Endothelial cell of hepatic sinusoid (primary cell): Measurements from ENCODE around the gene HSPG2.
"Not testable (repeated sequence)": the region's sequence is repeated elsewhere in the genome, so short reads cannot be mapped to it uniquely, and the experiment has no call there.

ENCODE experiments used
- in situ Hi-C: cut with HindIII; loops from 2 replicates; pipeline ENCODE4 v1.10.0; 2017; ENCODE audit warnings: low sequenced_read_pairs

Gene HSPG2

GRCh38 chr1:21914880-21915640 lies 22.1 kb downstream of the HSPG2 start:
- in situ Hi-C loops = no loop called here

GRCh38 chr1:21914450-21914849 lies 22.7 kb downstream of the HSPG2 start:
- in situ Hi-C loops = no loop called here

- in situ Hi-C loops = no loop called here
Observed at GRCh38 chr1:21913763-21914162, 23.3 kb downstream of the HSPG2 start.

GRCh38 chr1:21913258-21913657 lies 23.9 kb downstream of the HSPG2 start:
- in situ Hi-C loops = no loop called here

- in situ Hi-C loops = no loop called here
Observed at GRCh38 chr1:21912038-21912758, 24.9 kb downstream of the HSPG2 start.

GRCh38 chr1:21911205-21912001 lies 25.7 kb downstream of the HSPG2 start:
- in situ Hi-C loops = no loop called here

GRCh38 chr1:21910558-21911204 lies 26.4 kb downstream of the HSPG2 start:
- in situ Hi-C loops = no loop called here

- in situ Hi-C loops = no loop called here
Observed at GRCh38 chr1:21909787-21910503, 27.2 kb downstream of the HSPG2 start.

GRCh38 chr1:21909286-21909759 lies 27.8 kb downstream of the HSPG2 start:
- in situ Hi-C loops = no loop called here

GRCh38 chr1:21907737-21908534 lies 29.2 kb downstream of the HSPG2 start:
- in situ Hi-C loops = not testable (repeated sequence)

GRCh38 chr1:21907079-21907418 lies 30.1 kb downstream of the HSPG2 start:
- in situ Hi-C loops = no loop called here

GRCh38 chr1:21906173-21907078 lies 30.7 kb downstream of the HSPG2 start:
- in situ Hi-C loops = no loop called here

GRCh38 chr1:21904704-21905520 lies 32.2 kb downstream of the HSPG2 start:
- in situ Hi-C loops = no loop called here

GRCh38 chr1:21904454-21904703 lies 32.7 kb downstream of the HSPG2 start:
- in situ Hi-C loops = no loop called here

GRCh38 chr1:21903638-21904453 lies 33.3 kb downstream of the HSPG2 start:
- in situ Hi-C loops = no loop called here

GRCh38 chr1:21902026-21903012 lies 34.8 kb downstream of the HSPG2 start:
- in situ Hi-C loops = no loop called here
